LNCaP clone FGC (cell line): ENCODE data around the gene LHX3.

ENCODE experiments used
- DNase-seq: peaks from one replicate; pipeline ENCODE4 v3.0.0-alpha.2; 2011; ENCODE audit warnings: low read depth
- H3K4me3 ChIP-seq: 2 replicates; pipeline ENCODE4 v1.5.1; 2011; ENCODE audit warnings: mild to moderate bottlenecking, low read depth, low read length, control low read depth
- TF ChIP-seq, protein P1 (sequence below): IDR thresholded peaks from 2 replicates; pipeline ENCODE4 v1.5.1; 2012; ENCODE audit warnings: mild to moderate bottlenecking; ENCODE audit not compliant: control insufficient read depth, insufficient read depth; ENCODE audit errors: extremely low read depth

The LHX3 gene

DNA sequence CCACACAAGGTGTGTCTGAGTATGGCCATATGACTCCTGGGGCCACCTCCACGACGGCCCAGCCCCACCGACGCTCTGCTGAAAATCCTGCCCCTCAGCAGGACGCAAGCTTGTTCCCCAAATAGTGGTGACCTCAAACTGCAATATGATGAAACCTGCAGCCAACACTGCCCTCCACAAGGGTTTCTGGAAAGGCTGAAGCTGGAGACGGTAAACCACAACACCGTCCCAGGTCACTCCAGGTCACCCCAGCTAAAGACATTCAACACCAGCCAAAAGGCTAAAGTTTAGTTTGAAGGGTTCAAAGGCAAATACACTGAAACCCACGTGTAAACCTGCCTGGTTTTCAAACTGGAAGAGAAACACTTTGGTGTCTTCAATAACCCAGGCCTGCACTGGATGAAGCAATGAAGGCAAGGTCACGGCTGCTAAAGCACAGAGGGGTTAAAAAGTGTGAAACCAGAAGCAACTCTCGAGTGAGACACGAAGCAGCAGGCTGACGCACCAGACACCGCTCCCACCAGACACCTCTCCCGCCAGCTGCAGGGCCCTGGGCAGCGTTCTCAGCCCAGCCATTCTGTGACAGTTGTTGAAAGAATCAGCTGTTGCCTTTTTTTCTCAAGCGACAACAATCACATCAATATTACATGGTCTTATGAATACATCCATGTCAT, 1.8 kb upstream of the LHX3 start:
- H3K4me3 ChIP-seq: no peak overlapping the region
- no peak for DNase-seq
- TF ChIP-seq, protein P1, sequence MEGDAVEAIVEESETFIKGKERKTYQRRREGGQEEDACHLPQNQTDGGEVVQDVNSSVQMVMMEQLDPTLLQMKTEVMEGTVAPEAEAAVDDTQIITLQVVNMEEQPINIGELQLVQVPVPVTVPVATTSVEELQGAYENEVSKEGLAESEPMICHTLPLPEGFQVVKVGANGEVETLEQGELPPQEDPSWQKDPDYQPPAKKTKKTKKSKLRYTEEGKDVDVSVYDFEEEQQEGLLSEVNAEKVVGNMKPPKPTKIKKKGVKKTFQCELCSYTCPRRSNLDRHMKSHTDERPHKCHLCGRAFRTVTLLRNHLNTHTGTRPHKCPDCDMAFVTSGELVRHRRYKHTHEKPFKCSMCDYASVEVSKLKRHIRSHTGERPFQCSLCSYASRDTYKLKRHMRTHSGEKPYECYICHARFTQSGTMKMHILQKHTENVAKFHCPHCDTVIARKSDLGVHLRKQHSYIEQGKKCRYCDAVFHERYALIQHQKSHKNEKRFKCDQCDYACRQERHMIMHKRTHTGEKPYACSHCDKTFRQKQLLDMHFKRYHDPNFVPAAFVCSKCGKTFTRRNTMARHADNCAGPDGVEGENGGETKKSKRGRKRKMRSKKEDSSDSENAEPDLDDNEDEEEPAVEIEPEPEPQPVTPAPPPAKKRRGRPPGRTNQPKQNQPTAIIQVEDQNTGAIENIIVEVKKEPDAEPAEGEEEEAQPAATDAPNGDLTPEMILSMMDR: no peak

DNA sequence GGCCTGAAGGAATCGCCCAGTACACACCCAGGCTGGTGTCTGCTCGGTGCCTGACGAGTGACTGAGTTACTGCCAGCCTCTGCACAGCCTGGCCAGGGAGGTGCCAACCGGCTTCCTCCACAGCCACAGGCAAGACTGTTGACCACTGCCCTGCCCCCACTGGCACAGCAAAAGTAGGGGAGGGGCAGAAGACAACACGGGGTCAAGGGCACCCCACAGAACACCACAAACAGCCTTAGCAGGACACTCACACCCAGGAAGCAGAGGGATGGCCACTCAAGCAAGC, 722 bp upstream of the LHX3 start:
- TF ChIP-seq, protein P1: no peak
- no peak overlapping the region for H3K4me3 ChIP-seq
- DNase-seq: no peak

- TF ChIP-seq, protein P1: no peak
- no peak overlapping the region for H3K4me3 ChIP-seq
Observed at GRCh38 chr9:136204145-136204805, 653 bp downstream of the LHX3 start.

DNA sequence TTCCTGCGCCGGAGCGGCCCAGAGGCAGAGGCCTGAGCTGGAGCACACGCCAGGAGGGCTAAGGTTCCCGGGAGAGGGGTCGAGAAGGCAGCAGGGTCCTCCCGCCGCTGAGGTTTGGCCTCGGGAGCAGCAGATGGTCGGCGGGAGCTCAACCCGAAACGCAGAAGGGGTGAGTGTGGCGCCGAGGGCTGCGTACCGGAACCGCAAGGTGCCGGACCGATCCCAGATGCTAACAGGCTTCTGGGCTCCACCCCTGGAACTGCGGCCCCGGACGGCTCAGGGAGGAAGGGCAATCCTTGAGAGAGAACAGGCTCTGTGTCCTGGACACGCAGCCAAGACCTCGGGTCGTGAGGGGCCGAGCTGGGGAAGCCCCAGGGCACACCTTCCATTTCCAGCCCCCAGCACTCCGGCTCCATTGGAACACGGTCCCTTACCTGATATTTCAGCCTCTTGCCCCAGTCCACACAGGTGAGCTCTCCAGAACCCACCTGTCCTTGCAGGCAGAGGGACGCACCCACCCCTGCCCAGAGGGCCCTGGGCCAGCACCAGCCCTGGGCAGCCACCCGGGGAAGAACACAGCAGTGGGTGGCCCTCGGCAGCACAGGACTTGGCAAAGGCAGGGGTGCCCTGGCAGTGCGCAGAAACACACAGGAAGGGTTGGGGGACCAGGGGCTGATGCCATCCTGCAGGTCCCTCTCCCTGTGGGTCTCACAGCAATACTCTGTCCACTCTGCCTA, 1.4 kb downstream of the LHX3 start:
- no peak overlapping the region for H3K4me3 ChIP-seq
- TF ChIP-seq, protein P1: no peak
- no peak for DNase-seq

More at GRCh38 chr9:136204145-136204805, 653 bp downstream of the LHX3 start:
- no peak for DNase-seq

- H3K4me3 ChIP-seq: no peak overlapping the region
- no peak for DNase-seq
- TF ChIP-seq, protein P1: no peak
Observed at GRCh38 chr9:136202454-136203407, 2.2 kb downstream of the LHX3 start.

DNA sequence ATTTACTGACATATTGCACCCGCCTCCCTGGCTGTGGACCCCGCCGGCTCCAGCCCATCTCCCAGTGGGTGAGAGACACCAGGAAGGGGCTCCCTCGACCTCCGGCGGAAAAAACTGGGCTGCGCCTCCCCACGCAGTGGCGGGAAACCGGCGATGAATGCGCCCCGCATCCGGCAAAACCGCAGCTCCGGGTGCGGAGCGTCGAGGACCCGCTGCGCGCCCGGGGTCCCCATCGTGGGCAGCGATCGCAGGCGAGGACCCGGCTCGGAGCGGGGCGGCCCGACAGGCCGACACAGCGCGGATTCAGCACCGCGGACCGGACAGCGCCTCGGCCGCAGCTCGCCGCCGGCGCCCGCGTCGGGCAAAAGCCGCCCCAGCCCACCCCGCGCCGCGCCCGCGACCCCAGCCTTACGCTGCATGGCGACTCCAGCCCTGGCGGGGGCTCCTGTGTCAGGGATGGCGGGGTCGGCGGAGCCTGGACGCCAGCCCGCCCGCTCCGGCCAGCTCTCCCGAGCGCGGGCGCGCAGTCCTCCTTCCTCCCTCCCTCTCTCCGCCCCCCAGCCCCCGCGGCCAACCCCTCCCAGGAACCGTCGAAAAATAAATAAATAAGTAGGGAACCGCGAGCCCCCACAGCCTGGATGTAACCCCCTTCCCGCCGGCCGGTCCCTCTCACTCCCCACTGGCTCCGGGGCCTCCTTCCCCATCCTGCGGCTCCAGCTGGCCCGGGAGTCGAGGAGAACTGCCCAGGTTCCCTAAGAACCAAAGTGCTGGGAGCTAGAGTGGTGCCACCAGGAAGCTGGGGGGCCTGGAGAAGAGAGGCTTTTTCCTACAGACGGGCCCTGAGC, 3.1 kb downstream of the LHX3 start:
- no peak for DNase-seq
- TF ChIP-seq, protein P1: no peak
- H3K4me3 ChIP-seq: no peak overlapping the region
